ENCODE measurements around the gene TIMM29.
"Not testable (repeated sequence)": the region's sequence is repeated elsewhere in the genome, so short reads cannot be mapped to it uniquely, and the experiment has no call there.

The TIMM29 gene

GRCh38 chr19:10946958-10947657 is 18.5 kb downstream of the TIMM29 start:
- DNase-seq: no peak

GRCh38 chr19:10952809-10953208 is 24.2 kb downstream of the TIMM29 start:
- DNase-seq: no peak

GRCh38 chr19:10959277-10959968 is 30.8 kb downstream of the TIMM29 start:
- not testable (repeated sequence) for DNase-seq

- peak; percentile 99 for DNase-seq
Observed at GRCh38 chr19:10960314-10961072, 31.9 kb downstream of the TIMM29 start, which contains the start of gene SMARCA4. Gene SMARCA4 (plus strand): TSS chr19:10961030. CDS start chr19:10984152, 23,122 bp downstream.

- peak; percentile 17 for DNase-seq
Observed at GRCh38 chr19:10961073-10961860, 32.7 kb downstream of the TIMM29 start.

- no peak for DNase-seq
Observed at GRCh38 chr19:10962863-10963262, 34.3 kb downstream of the TIMM29 start.

GRCh38 chr19:10963865-10964264 is 35.3 kb downstream of the TIMM29 start:
- DNase-seq: no peak

GRCh38 chr19:10964903-10965302 is 36.3 kb downstream of the TIMM29 start:
- no peak for DNase-seq

- DNase-seq: no peak
Observed at GRCh38 chr19:10965398-10965797, 36.8 kb downstream of the TIMM29 start.

- no peak for DNase-seq
Observed at GRCh38 chr19:10966809-10967208, 38.2 kb downstream of the TIMM29 start.

- DNase-seq: no peak
Observed at GRCh38 chr19:10968527-10969135, 40.0 kb downstream of the TIMM29 start.

- DNase-seq: no peak
Observed at GRCh38 chr19:10971107-10971726, 42.6 kb downstream of the TIMM29 start.

GRCh38 chr19:10975374-10976130 is 46.9 kb downstream of the TIMM29 start:
- no peak for DNase-seq

GRCh38 chr19:10976131-10976892 is 47.7 kb downstream of the TIMM29 start:
- DNase-seq: no peak

GRCh38 chr19:10977742-10978092 is 49.1 kb downstream of the TIMM29 start:
- no peak for DNase-seq
